ENCODE measurements around the gene GRIA1. TPM values are rescaled to one million over a fixed set of nuclear protein-coding genes. Genes with fewer than 3 reads are reported as not detected.

The GRIA1 gene
- total and polyA plus RNA-seq, 2 donors (not counting 1 experiment from before 2014, with no cell fraction given): not detected

- Histone ChIP-seq H3K9ac (ENCODE audit: low read length) (no peak overlapping the region), H3K4me3 (ENCODE audit: control extremely low read depth in 1 of 5, extremely low read depth in 1 of 5, insufficient read depth in 1 of 5, low read depth in 2 of 5, low read length in 4 of 5) (no peak overlapping the region), H2AFZ (ENCODE audit: insufficient read depth, low read depth, low read length, poor library complexity, severe bottlenecking) (no peak overlapping the region), H3K4me2 (replicated peaks; ENCODE audit: low read depth, low read length, poor library complexity, severe bottlenecking) (no peak overlapping the region), H4K20me1 (ENCODE audit: control insufficient read depth, insufficient read depth, low read length, poor library complexity, severe bottlenecking) (no peaks in the 10 kb centered on the region), H3K36me3 (replicated peaks in 1 of 2; ENCODE audit: control extremely low read depth in 1 of 2, control insufficient read depth in 1 of 2, extremely low read depth in 1 of 2, insufficient read depth in 2 of 2, low read length in 1 of 2) (no peaks in the 10 kb centered on the region), H3K27ac (ENCODE audit: low read length in 2 of 2) (no peak overlapping the region), H3K27me3 (replicated peaks in 1 of 4; ENCODE audit: control extremely low read depth in 1 of 4, control insufficient read depth in 3 of 4, insufficient read depth in 4 of 4, low read length in 3 of 4) (no peaks in the 10 kb centered on the region), H3K9me3 (ENCODE audit: control extremely low read depth in 1 of 3, control insufficient read depth in 2 of 3, insufficient read depth in 1 of 3, low read length in 2 of 3) (no peaks in the 10 kb centered on the region), H3K79me2 (ENCODE audit: control insufficient read depth, insufficient read depth, low read length) (no peaks in the 10 kb centered on the region), H3K4me1 (ENCODE audit: control insufficient read depth in 2 of 2, insufficient read depth in 2 of 2, low read length in 2 of 2) (no peaks in the 10 kb centered on the region)
- H3K27me3 Mint-ChIP-seq: peaks cover 4% of the 10 kb centered on the region
- H3K4me3 Mint-ChIP-seq: no peak overlapping the region
- no peak for TF ChIP-seq CTCF (IDR thresholded peaks at IDR 0.05)
- no peak for TF ChIP-seq EZH2 (IDR thresholded peaks at IDR 0.05; ENCODE audit: borderline replicate concordance, insufficient read depth, low read depth, low read length, poor library complexity, severe bottlenecking)
- POLR2A ChIA-PET: no interaction called here
- no peak overlapping the region for H3K27ac Mint-ChIP-seq
- ATAC-seq (ENCODE audit: low read depth) (no peak), DNase-seq (no peak)
- peaks cover 5% of the 10 kb centered on the region for H3K9me3 Mint-ChIP-seq (ENCODE audit: insufficient read depth)
- H3K4me1 Mint-ChIP-seq: no peaks in the 10 kb centered on the region
- intact Hi-C loops (cut with micrococcal nuclease): no loop called here
- CTCF ChIA-PET: no interaction called here
- WGBS (ENCODE audit: insufficient coverage): 84% methylated on average over 2 of the region's 4 CpGs
Observed at GRCh38 chr5:153513156-153513555, 22.7 kb downstream of the GRIA1 start.

GRCh38 chr5:153515301-153515700, 24.8 kb downstream of the GRIA1 start:
- peaks cover 5% of the 10 kb centered on the region for H3K9me3 Mint-ChIP-seq (ENCODE audit: insufficient read depth)
- Histone ChIP-seq H3K27me3 (replicated peaks in 1 of 4; ENCODE audit: control extremely low read depth in 1 of 4, control insufficient read depth in 3 of 4, insufficient read depth in 4 of 4, low read length in 3 of 4) (no peaks in the 10 kb centered on the region), H3K9ac (ENCODE audit: low read length) (no peak overlapping the region), H3K4me2 (replicated peaks; ENCODE audit: low read depth, low read length, poor library complexity, severe bottlenecking) (no peak overlapping the region), H3K9me3 (ENCODE audit: control extremely low read depth in 1 of 3, control insufficient read depth in 2 of 3, insufficient read depth in 1 of 3, low read length in 2 of 3) (no peaks in the 10 kb centered on the region), H3K4me1 (ENCODE audit: control insufficient read depth in 2 of 2, insufficient read depth in 2 of 2, low read length in 2 of 2) (no peaks in the 10 kb centered on the region), H3K79me2 (ENCODE audit: control insufficient read depth, insufficient read depth, low read length) (no peaks in the 10 kb centered on the region), H3K36me3 (replicated peaks in 1 of 2; ENCODE audit: control extremely low read depth in 1 of 2, control insufficient read depth in 1 of 2, extremely low read depth in 1 of 2, insufficient read depth in 2 of 2, low read length in 1 of 2) (no peaks in the 10 kb centered on the region), H2AFZ (ENCODE audit: insufficient read depth, low read depth, low read length, poor library complexity, severe bottlenecking) (no peak overlapping the region), H3K27ac (ENCODE audit: low read length in 2 of 2) (no peak overlapping the region), H3K4me3 (ENCODE audit: control extremely low read depth in 1 of 5, extremely low read depth in 1 of 5, insufficient read depth in 1 of 5, low read depth in 2 of 5, low read length in 4 of 5) (no peak overlapping the region), H4K20me1 (ENCODE audit: control insufficient read depth, insufficient read depth, low read length, poor library complexity, severe bottlenecking) (no peaks in the 10 kb centered on the region)
- ChIA-PET CTCF (no interaction called here), POLR2A (no interaction called here)
- WGBS (ENCODE audit: insufficient coverage): no CpG with 5 or more reads among the region's 2 CpGs
- no peak overlapping the region for H3K27ac Mint-ChIP-seq
- DNase-seq (no peak), ATAC-seq (ENCODE audit: low read depth) (no peak)
- no peaks in the 10 kb centered on the region for H3K4me1 Mint-ChIP-seq
- no peak overlapping the region for H3K4me3 Mint-ChIP-seq
- peaks cover 4% of the 10 kb centered on the region for H3K27me3 Mint-ChIP-seq
- intact Hi-C loops (cut with micrococcal nuclease): no loop called here
- TF ChIP-seq EZH2 (IDR thresholded peaks at IDR 0.05; ENCODE audit: borderline replicate concordance, insufficient read depth, low read depth, low read length, poor library complexity, severe bottlenecking) (no peak), CTCF (IDR thresholded peaks at IDR 0.05) (no peak)

Data from B cell (primary cell).